H1 (cell line): Measurements from ENCODE around the gene MACF1. TPM values are rescaled to one million over a fixed set of nuclear protein-coding genes. Genes with fewer than 3 reads are reported as not detected.

ENCODE experiments used
- CTCF ChIA-PET: fragments of 300-600 bp; sonication (Branson Sonifier 250); formaldehyde crosslinking; loops from one replicate; lab custom pipeline; 2021; ENCODE audit not compliant: partially characterized antibody; lab: Charles Lee
- POLR2A ChIA-PET: fragments of 300-600 bp; sonication (Branson Sonifier 250); formaldehyde crosslinking; loops from one replicate; lab custom pipeline; 2021; ENCODE audit warnings: inconsistent platforms; ENCODE audit not compliant: partially characterized antibody; lab: Charles Lee
- DNase-seq, 2 experiments: peaks; one replicate each; pipeline versions ENCODE4 v3.0.0 to v3.0.0-alpha.2; 2010 to 2022; ENCODE audit warnings: low spot score in 2 of 2, low read depth in 1 of 2, mixed read lengths in 1 of 2
- FAIRE-seq: peaks from 2 replicates; lab custom pipeline; 2011; peaks lifted over from hg19 to GRCh38; lab: Jason Lieb, UNC
- H2AFZ ChIP-seq: 2 replicates; pipeline ENCODE4 v1.8.1; 2012; ENCODE audit warnings: low read length, inconsistent platforms
- H2AK5ac ChIP-seq: 2 replicates; pipeline ENCODE4 v1.6.1; 2013; ENCODE audit warnings: low read depth, low read length
- H2BK120ac ChIP-seq: replicated peaks from 2 replicates; pipeline ENCODE3; 2013; ENCODE audit warnings: low read depth, low read length, inconsistent platforms
- H2BK12ac ChIP-seq: 2 replicates; pipeline ENCODE4 v1.6.1; 2013; ENCODE audit warnings: low read depth, low read length
- H2BK15ac ChIP-seq: 2 replicates; pipeline ENCODE4 v1.6.1; 2013; ENCODE audit warnings: low read length
- H2BK20ac ChIP-seq: 2 replicates; pipeline ENCODE4 v1.6.1; 2013; ENCODE audit warnings: low read length
- H2BK5ac ChIP-seq: 2 replicates; pipeline ENCODE4 v1.6.1; 2013; ENCODE audit warnings: low read depth, low read length
- H3K14ac ChIP-seq: 2 replicates; pipeline ENCODE4 v1.6.1; 2013; ENCODE audit warnings: inconsistent platforms; ENCODE audit not compliant: insufficient read length
- H3K18ac ChIP-seq: 2 replicates; pipeline ENCODE4 v1.6.1; 2013; ENCODE audit warnings: low read length; ENCODE audit errors: extremely low read depth
- H3K23ac ChIP-seq: 2 replicates; pipeline ENCODE4 v1.6.1; 2013; ENCODE audit warnings: inconsistent platforms; ENCODE audit not compliant: insufficient read length
- H3K23me2 ChIP-seq: 2 replicates; pipeline ENCODE4 v1.6.1; 2013; ENCODE audit warnings: low read depth, low read length
- H3K27ac ChIP-seq: 2 replicates; pipeline ENCODE4 v1.6.1; 2011; ENCODE audit warnings: low read depth, low read length, inconsistent platforms
- H3K27me3 ChIP-seq, 4 experiments: replicated peaks in 1 of 4; 1 replicate in 1 of 4; 2 replicates in 3 of 4; pipeline versions ENCODE4 v1.6.1 to v1.8.1; 2011 to 2013; ENCODE audit warnings: low read length in 3 of 4, mild to moderate bottlenecking in 3 of 4, inconsistent platforms in 2 of 4, mixed read lengths in 2 of 4, moderate library complexity in 1 of 4; ENCODE audit not compliant: control insufficient read depth in 3 of 4, insufficient read depth in 3 of 4; ENCODE audit errors: extremely low read depth in 1 of 4
- H3K36me3 ChIP-seq, 4 experiments: 2 replicates each; pipeline versions ENCODE4 v1.6.1 to v1.8.1; 2011 to 2013; ENCODE audit warnings: mild to moderate bottlenecking in 4 of 4, low read length in 3 of 4, moderate library complexity in 2 of 4, control low read depth in 1 of 4, inconsistent platforms in 1 of 4; ENCODE audit not compliant: insufficient read depth in 4 of 4, control insufficient read depth in 2 of 4
- H3K4ac ChIP-seq: replicated peaks from 2 replicates; pipeline ENCODE3; 2013; ENCODE audit warnings: low read length, low read depth, mixed read lengths, inconsistent platforms; ENCODE audit not compliant: insufficient read length
- H3K4me1 ChIP-seq, 4 experiments: replicated peaks in 1 of 4; 1 replicate in 1 of 4; 2 replicates in 3 of 4; pipeline versions ENCODE4 v1.6.1 to v1.8.1; 2011 to 2013; ENCODE audit warnings: low read length in 3 of 4, inconsistent platforms in 2 of 4, mixed read lengths in 1 of 4; ENCODE audit not compliant: insufficient read depth in 4 of 4, control insufficient read depth in 3 of 4
- H3K4me2 ChIP-seq, 2 experiments: 2 replicates each; pipeline versions ENCODE4 v1.6.1 to v1.8.1; 2011 to 2013; ENCODE audit warnings: low read depth in 2 of 2, low read length in 2 of 2, control low read depth in 1 of 2, inconsistent platforms in 1 of 2, mild to moderate bottlenecking in 1 of 2; ENCODE audit not compliant: insufficient read depth in 1 of 2
- H3K4me3 ChIP-seq, 4 experiments: fragments of 200-600, 300-600 bp in 1 of 4; sonication (generic), shearing (Covaris generic), sonication (Bioruptor Twin) in 1 of 4; 2 replicates each; pipeline versions ENCODE4 v1.5.1 to v1.8.1; 2011 to 2016; ENCODE audit warnings: low read length in 4 of 4, low read depth in 3 of 4, control low read depth in 2 of 4, inconsistent platforms in 2 of 4, mild to moderate bottlenecking in 2 of 4, mixed read lengths in 1 of 4, moderate library complexity in 1 of 4; ENCODE audit not compliant: insufficient read depth in 2 of 4; ENCODE audit errors: extremely low read depth in 1 of 4
- H3K56ac ChIP-seq: replicated peaks from 2 replicates; pipeline ENCODE3; 2013; ENCODE audit warnings: low read depth, mild to moderate bottlenecking, mixed read lengths, low read length, inconsistent platforms; ENCODE audit not compliant: insufficient read length
- H3K79me1 ChIP-seq: 2 replicates; pipeline ENCODE4 v1.6.1; 2013; ENCODE audit warnings: low read depth, low read length, control low read depth
- H3K79me2 ChIP-seq, 2 experiments: 2 replicates each; pipeline versions ENCODE4 v1.6.1 to v1.8.1; 2012 to 2013; ENCODE audit warnings: low read length in 2 of 2, mild to moderate bottlenecking in 2 of 2, inconsistent platforms in 1 of 2; ENCODE audit not compliant: insufficient read depth in 2 of 2, control insufficient read depth in 1 of 2
- H3K9ac ChIP-seq, 4 experiments: replicated peaks in 1 of 4; 1 replicate in 1 of 4; 2 replicates in 3 of 4; pipeline versions ENCODE4 v1.6.1 to v1.8.1; 2011 to 2013; ENCODE audit warnings: low read depth in 3 of 4, low read length in 3 of 4, control low read depth in 2 of 4, mild to moderate bottlenecking in 2 of 4, moderate library complexity in 2 of 4, inconsistent platforms in 1 of 4; ENCODE audit errors: extremely low read depth in 1 of 4
- H3K9me3 ChIP-seq, 2 experiments: 2 replicates each; pipeline versions ENCODE4 v1.6.1 to v1.8.1; 2012 to 2013; ENCODE audit warnings: mild to moderate bottlenecking in 2 of 2, moderate library complexity in 2 of 2, control low read depth in 1 of 2, inconsistent platforms in 1 of 2, low read depth in 1 of 2, low read length in 1 of 2, mixed read lengths in 1 of 2; ENCODE audit not compliant: insufficient read depth in 2 of 2
- H4K20me1 ChIP-seq, 2 experiments: replicated peaks in 1 of 2; 2 replicates each; pipeline versions ENCODE3 to v1.8.1; 2011 to 2013; ENCODE audit warnings: inconsistent platforms in 2 of 2, low read length in 2 of 2, mild to moderate bottlenecking in 1 of 2; ENCODE audit not compliant: insufficient read depth in 2 of 2, control insufficient read depth in 1 of 2
- H4K5ac ChIP-seq: 2 replicates; pipeline ENCODE4 v1.6.1; 2013; ENCODE audit warnings: low read length, low read depth, mixed read lengths, inconsistent platforms; ENCODE audit not compliant: insufficient read length
- H4K8ac ChIP-seq: 2 replicates; pipeline ENCODE4 v1.8.0; 2013; ENCODE audit warnings: mild to moderate bottlenecking, moderate library complexity, low read length, inconsistent platforms; ENCODE audit not compliant: insufficient read depth; ENCODE audit errors: extremely low read depth
- H4K91ac ChIP-seq: replicated peaks from 2 replicates; pipeline ENCODE3; 2013; ENCODE audit warnings: low read length, mixed read lengths, inconsistent platforms; ENCODE audit not compliant: insufficient read length
- TAF1 ChIP-seq: IDR thresholded peaks from 2 replicates; pipeline ENCODE4 v1.6.1; 2011; ENCODE audit warnings: mild to moderate bottlenecking, low read depth, low read length
- ZNF274 ChIP-seq: IDR thresholded peaks from 2 replicates; pipeline ENCODE4 v1.7.0; 2012; ENCODE audit warnings: low read length, borderline replicate concordance; ENCODE audit errors: extremely low read depth
- WGBS, 2 experiments: shearing (Covaris generic) in 1 of 2; methylation state at CpG; one replicate each; pipeline versions ENCODE4 v1.1.6 to v1.1.7; 2013 to 2015; ENCODE audit warnings: low lambda C conversion rate in 2 of 2, mixed read lengths in 2 of 2, inconsistent platforms in 1 of 2, low coverage in 1 of 2, missing lambda C conversion rate in 1 of 2; ENCODE audit not compliant: insufficient replicate concordance in 2 of 2, insufficient coverage in 1 of 2, insufficient read length in 1 of 2; ENCODE audit errors: extremely low coverage in 1 of 2, missing lambda C conversion rate in 1 of 2; 5-methylcytosine and 5-hydroxymethylcytosine counted together
- polyA plus RNA-seq, 7 experiments: library from polyadenylated mRNA; depleted of rRNA in 3 of 7; stranded (reverse) in 5 of 7; unstranded in 2 of 7; fragments of >200 nt in 5 of 7; fragments of 200-250 nt in 2 of 7; gene quantifications; 1 replicate in 5 of 7; 2 replicates in 1 of 7; 4 replicates in 1 of 7; pipeline versions ENCODE4 v1.2.1 to v1.2.3, GENCODE V29; 2011 to 2013; ENCODE audit warnings: missing spikeins in 2 of 7, mixed read lengths in 2 of 7
- total RNA-seq: library from RNA; stranded (reverse); fragmentation: NEBNext Ultra II Directional; extraction: Animal tissue kit (Norgen Biotek cat#: 25700); gene quantifications from 2 replicates; pipeline ENCODE4 v1.2.1, GENCODE V29; 2021
- TF ChIP-seq, protein P1 (sequence below): IDR thresholded peaks from 2 replicates; pipeline ENCODE4 v1.6.1; 2011; ENCODE audit warnings: low read depth, mild to moderate bottlenecking, low read length; ENCODE audit not compliant: insufficient read depth

MACF1 gene
- total and polyA plus RNA-seq, 2 of the 8 experiments (the other 6 are each of a cell fraction or from before 2014, with no cell fraction given): 59.8 to 285 TPM

DNA sequence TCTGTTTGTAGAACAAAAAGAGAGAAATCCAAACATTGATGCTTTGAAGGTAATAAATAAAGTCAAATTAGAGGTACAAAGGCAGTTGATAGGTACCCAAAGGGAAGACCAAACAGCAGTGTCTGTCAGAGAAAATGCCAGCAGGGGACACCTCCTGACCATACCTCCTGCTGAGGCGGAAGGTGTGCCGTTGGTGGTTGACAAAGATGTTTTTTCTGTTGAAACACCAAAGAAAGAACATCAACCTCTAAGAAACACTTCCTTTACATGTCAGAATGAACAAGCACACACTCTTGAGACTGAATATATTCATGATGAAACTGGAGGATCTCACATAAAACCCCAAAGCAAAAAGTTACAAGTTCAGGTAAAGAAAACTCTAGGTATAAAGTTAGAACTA is 128.3 kb downstream of the MACF1 start:
- Histone ChIP-seq H3K9ac (no peak overlapping the region), H3K4me2 (no peak overlapping the region), H3K4me1 (no peaks in the 10 kb centered on the region; a peak in 1 of 7 replicates), H3K56ac (no peak overlapping the region), H2BK12ac (no peak overlapping the region), H4K20me1 (peaks cover 0 to 2% of the 10 kb centered on the region in 2 experiments), H3K14ac (no peak overlapping the region), H3K23me2 (no peaks in the 10 kb centered on the region), H3K18ac (no peak overlapping the region), H3K9me3 (no peaks in the 10 kb centered on the region), H4K8ac (no peak overlapping the region), H3K79me2 (no peaks in the 10 kb centered on the region), H2AK5ac (no peak overlapping the region), H2BK20ac (no peak overlapping the region), H2AFZ (no peak overlapping the region), H3K23ac (no peak overlapping the region), H3K79me1 (no peaks in the 10 kb centered on the region), H4K5ac (no peak overlapping the region), H4K91ac (no peak overlapping the region), H2BK120ac (no peak overlapping the region), H3K27ac (no peak overlapping the region), H3K4me3 (no peak overlapping the region), H2BK5ac (no peak overlapping the region), H3K27me3 (no peaks in the 10 kb centered on the region), H2BK15ac (no peak overlapping the region), H3K4ac (no peak overlapping the region), H3K36me3 (peaks cover 14 to 60% (median 42%) of the 10 kb centered on the region in 4 experiments)
- 89% methylated on average over 2 of the region's 2 CpGs; no CpG with 5 or more reads in 1 of the 2 experiments for WGBS, 2 experiments
- POLR2A ChIA-PET: no interaction called here
- FAIRE-seq (no peak), DNase-seq (no peak)
- CTCF ChIA-PET: interaction anchor here (0.8 to 1.4 kb wide), 3 partner anchors 33 to 205 kb away, joined by 3 to 4 read pairs (median 3); no protein-coding TSS in a partner anchor
- TF ChIP-seq ZNF274 (no peak), TAF1 (no peak)
- TF ChIP-seq, protein P1, sequence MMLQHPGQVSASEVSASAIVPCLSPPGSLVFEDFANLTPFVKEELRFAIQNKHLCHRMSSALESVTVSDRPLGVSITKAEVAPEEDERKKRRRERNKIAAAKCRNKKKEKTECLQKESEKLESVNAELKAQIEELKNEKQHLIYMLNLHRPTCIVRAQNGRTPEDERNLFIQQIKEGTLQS: no peak
